Adrenal gland (tissue), 12 donors: ENCODE data around the gene FARS2. TPM values are rescaled to one million over a fixed set of nuclear protein-coding genes. Genes with fewer than 3 reads are reported as not detected.

ENCODE experiments used
- DNase-seq, 7 donors: peaks; one replicate each; pipeline ENCODE4 v3.0.0-alpha.2; 2019 to 2020
- H3K27ac ChIP-seq, 5 donors: fragments of 200-600 bp; sonication (generic) in 4 of 5; 1 replicate in 3 of 5; 2 replicates in 2 of 5; pipeline versions ENCODE4 v1.5.1 to v1.8.0; 2016 to 2020; ENCODE audit warnings: mild to moderate bottlenecking in 1 of 5
- H3K27me3 ChIP-seq: fragments of 200-600 bp; 2 replicates; pipeline ENCODE4 v1.8.0; 2021
- H3K36me3 ChIP-seq, 2 donors: fragments of 200-600 bp; replicated peaks in 1 of 2; 1 replicate in 1 of 2; 2 replicates in 1 of 2; pipeline versions ENCODE4 v1.5.1 to v1.8.0; 2018 to 2022
- H3K4me1 ChIP-seq, 2 donors: fragments of 200-600 bp; replicated peaks in 1 of 2; 1 replicate in 1 of 2; 2 replicates in 1 of 2; pipeline versions ENCODE4 v1.5.1 to v1.8.0; 2018 to 2021
- H3K4me3 ChIP-seq, 4 donors: fragments of 200-600 bp; sonication (generic) in 3 of 4; one replicate each; pipeline ENCODE4 v1.5.1; 2016 to 2018
- H3K9me3 ChIP-seq, 3 donors: fragments of 200-600 bp; sonication (generic) in 1 of 3; replicated peaks in 1 of 3; 1 replicate in 2 of 3; 2 replicates in 1 of 3; pipeline versions ENCODE4 v1.5.1 to v1.8.0; 2016 to 2021
- POLR2A ChIP-seq, 2 donors: fragments of 450-650 bp; IDR thresholded peaks; one replicate each; pipeline ENCODE4 v1.6.1; 2017; ENCODE audit warnings: antibody characterized with exemption in 2 of 2, mild to moderate bottlenecking in 2 of 2, moderate library complexity in 1 of 2
- WGBS, 4 donors: extraction: QIAGEN DNeasy Blood & Tissue Kit in 2 of 4; methylation state at CpG; one replicate each; pipeline versions ENCODE4 v1.1.5 to v1.1.7; 2013 to 2017; 5-methylcytosine and 5-hydroxymethylcytosine counted together
- intact Hi-C, 2 donors: fragments of 100-400 bp; cut with DNase I; formaldehyde crosslinking; loops; one replicate each; pipeline versions ENCODE4 v1.14.1 to v1.15.0; 2022 to 2023
- polyA plus RNA-seq, 3 donors: library from polyadenylated mRNA; stranded (reverse); fragments of 200-250 nt in 2 of 3; fragments of 350-450 nt in 1 of 3; fragmentation: Illumina TruSeq in 1 of 3; extraction: RNeasy Lipid Tissue Mini Kit (QIAGEN cat#74804) in 1 of 3; gene quantifications; one replicate each; pipeline ENCODE4 v1.2.3, GENCODE V29; 2013 to 2014
- total RNA-seq, 9 donors: library from RNA; depleted of rRNA in 4 of 9; stranded (reverse); fragments of >200 nt in 4 of 9; fragments of 120-200 nt in 1 of 9; fragmentation: NEBNext Ultra II Directional in 1 of 9; extraction: Animal tissue kit (Norgen Biotek cat#: 25700) in 1 of 9; gene quantifications; one replicate each; pipeline versions ENCODE4 v1.1.0 to v1.2.4, GENCODE V29; 2013 to 2023
- TF ChIP-seq, protein P1 (sequence below), 6 experiments: fragments of 450-650 bp in 4 of 6; fragments of 200-600 bp in 2 of 6; sonication (generic) in 1 of 6; IDR thresholded peaks; 1 replicate in 5 of 6; 2 replicates in 1 of 6; pipeline versions ENCODE4 v1.5.1 to v1.8.0; 2016 to 2021; ENCODE audit warnings: antibody characterized with exemption in 6 of 6, mild to moderate bottlenecking in 2 of 6, moderate library complexity in 1 of 6
- donor health status: healthy with polysubstance abuse.
- donor health status: Bipolar disorder and iron deficiency.
- donor health status: DM: yes; HTN: yes; CAD: no.
- donor health status: DM: no; HTN: no; CAD: no.
- donor health status: DM: no; HTN: no; CAD: no.
- donor health status: DM: yes; HTN: yes; CAD: no.

FARS2 gene
- total and polyA plus RNA-seq, 12 donors: 7.2 to 55.2 (median 19.8) TPM

- Histone ChIP-seq H3K27ac (no peak overlapping the region), H3K4me1 (no peaks in the 10 kb centered on the region), H3K36me3 (no peaks in the 10 kb centered on the region), H3K27me3 (no peaks in the 10 kb centered on the region), H3K9me3 (no peaks in the 10 kb centered on the region), H3K4me3 (no peak overlapping the region)
- TF ChIP-seq POLR2A (IDR thresholded peaks at IDR 0.05): no peak
- TF ChIP-seq, protein P1, sequence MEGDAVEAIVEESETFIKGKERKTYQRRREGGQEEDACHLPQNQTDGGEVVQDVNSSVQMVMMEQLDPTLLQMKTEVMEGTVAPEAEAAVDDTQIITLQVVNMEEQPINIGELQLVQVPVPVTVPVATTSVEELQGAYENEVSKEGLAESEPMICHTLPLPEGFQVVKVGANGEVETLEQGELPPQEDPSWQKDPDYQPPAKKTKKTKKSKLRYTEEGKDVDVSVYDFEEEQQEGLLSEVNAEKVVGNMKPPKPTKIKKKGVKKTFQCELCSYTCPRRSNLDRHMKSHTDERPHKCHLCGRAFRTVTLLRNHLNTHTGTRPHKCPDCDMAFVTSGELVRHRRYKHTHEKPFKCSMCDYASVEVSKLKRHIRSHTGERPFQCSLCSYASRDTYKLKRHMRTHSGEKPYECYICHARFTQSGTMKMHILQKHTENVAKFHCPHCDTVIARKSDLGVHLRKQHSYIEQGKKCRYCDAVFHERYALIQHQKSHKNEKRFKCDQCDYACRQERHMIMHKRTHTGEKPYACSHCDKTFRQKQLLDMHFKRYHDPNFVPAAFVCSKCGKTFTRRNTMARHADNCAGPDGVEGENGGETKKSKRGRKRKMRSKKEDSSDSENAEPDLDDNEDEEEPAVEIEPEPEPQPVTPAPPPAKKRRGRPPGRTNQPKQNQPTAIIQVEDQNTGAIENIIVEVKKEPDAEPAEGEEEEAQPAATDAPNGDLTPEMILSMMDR (IDR thresholded peaks at IDR 0.05): no peak
- 79 to 96% (median 92%) methylated on average over 3 of the region's 3 CpGs for WGBS, 4 donors
- DNase-seq: no peak
- intact Hi-C loops: no loop called here
These were observed 402.8 kb downstream of the FARS2 start for GRCh38 chr6:5664149-5664548.

GRCh38 chr6:5665173-5665572, 403.9 kb downstream of the FARS2 start:
- intact Hi-C loops: no loop called here
- H3K27ac ChIP-seq: no peak overlapping the region
- no peak for TF ChIP-seq POLR2A (IDR thresholded peaks at IDR 0.05)
- TF ChIP-seq, protein P1 (IDR thresholded peaks at IDR 0.05): no peak
- peak in 1 of 7 donors; percentile 7 for DNase-seq
- no peak overlapping the region for H3K4me3 ChIP-seq
- H3K27me3 ChIP-seq: no peaks in the 10 kb centered on the region
- 84 to 91% (median 90%) methylated on average over 5 to 8 of the region's 8 CpGs for whole genome bisulfite sequencing, 4 donors
- H3K36me3 ChIP-seq: no peaks in the 10 kb centered on the region
- no peaks in the 10 kb centered on the region for H3K4me1 ChIP-seq
- no peaks in the 10 kb centered on the region for H3K9me3 ChIP-seq

DNA sequence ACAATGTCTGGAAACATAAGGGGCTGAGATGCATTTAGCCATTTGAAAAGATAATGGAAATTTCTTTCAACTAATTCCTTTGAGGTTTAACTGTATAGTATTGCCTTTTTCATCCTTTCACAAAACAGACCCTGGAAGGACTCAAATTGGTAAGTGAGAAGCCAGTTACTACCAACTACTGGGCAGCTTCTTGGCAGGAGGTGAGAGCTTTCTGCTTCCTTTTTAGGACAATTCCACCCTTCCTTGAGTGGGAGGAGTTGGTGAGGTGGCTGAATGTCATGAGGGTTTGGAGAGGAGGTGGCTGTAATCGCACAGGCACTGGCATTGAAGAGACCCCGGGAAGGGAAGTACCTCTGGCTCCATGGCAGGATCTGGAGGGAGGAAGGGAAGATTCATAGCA, 404.4 kb downstream of the FARS2 start:
- 87 to 100% (median 88%) methylated on average over 2 of the region's 2 CpGs for WGBS, 4 donors
- Histone ChIP-seq H3K4me3 (no peak overlapping the region), H3K4me1 (no peaks in the 10 kb centered on the region), H3K27ac (no peak overlapping the region), H3K9me3 (no peaks in the 10 kb centered on the region), H3K27me3 (no peaks in the 10 kb centered on the region), H3K36me3 (no peaks in the 10 kb centered on the region)
- TF ChIP-seq, protein P1 (IDR thresholded peaks at IDR 0.05): no peak
- intact Hi-C loops: no loop called here
- DNase-seq: no peak

- Histone ChIP-seq H3K9me3 (no peaks in the 10 kb centered on the region), H3K4me3 (no peak overlapping the region), H3K36me3 (no peaks in the 10 kb centered on the region), H3K27ac (no peak overlapping the region), H3K27me3 (no peaks in the 10 kb centered on the region), H3K4me1 (peaks cover 0 to 8% of the 10 kb centered on the region in 2 donors)
- TF ChIP-seq, protein P1 (IDR thresholded peaks at IDR 0.05): no peak
- TF ChIP-seq POLR2A (IDR thresholded peaks at IDR 0.05): no peak
- WGBS, 4 donors: 88 to 97% (median 92%) methylated on average over 7 of the region's 7 CpGs
- intact Hi-C loops: no loop called here
- no peak for DNase-seq
These were observed 405.4 kb downstream of the FARS2 start for GRCh38 chr6:5666695-5667094.
